Brain microvascular endothelial cell (primary cell): ENCODE measurements around the gene DOCK1.

Experiments
- DNase-seq: peaks from one replicate; pipeline ENCODE4 v3.0.0-alpha.2; 2020
- H3K27ac ChIP-seq: fragments of 250-450 bp; sonication (Bioruptor Pico); 2 replicates; pipeline ENCODE4 v1.5.1; 2020; ENCODE audit warnings: mild to moderate bottlenecking, moderate library complexity
- H3K27me3 ChIP-seq: fragments of 250-450 bp; sonication (Bioruptor Pico); replicated peaks from 2 replicates; pipeline ENCODE4 v1.5.1; 2020; ENCODE audit warnings: mild to moderate bottlenecking
- H3K36me3 ChIP-seq: fragments of 250-450 bp; sonication (Bioruptor Pico); replicated peaks from 2 replicates; pipeline ENCODE4 v1.5.1; 2020; ENCODE audit warnings: mild to moderate bottlenecking
- H3K4me3 ChIP-seq: 2 replicates; pipeline ENCODE4 v1.5.1; 2011; ENCODE audit warnings: low read depth, mild to moderate bottlenecking, control low read depth, low read length, moderate library complexity
- in situ Hi-C: cut with HindIII; loops from 2 replicates; pipeline ENCODE4 v1.10.0; 2017; ENCODE audit warnings: low sequenced_read_pairs, low pct_ligation_motif_present
- TF ChIP-seq, protein P1 (sequence below): IDR thresholded peaks from 2 replicates; pipeline ENCODE4 v1.5.1; 2011; ENCODE audit warnings: low read depth, mild to moderate bottlenecking, moderate library complexity, low read length, control low read depth, inconsistent platforms; ENCODE audit errors: missing control alignments

Gene DOCK1

GRCh38 chr10:127085957-127086356, 180.7 kb downstream of the DOCK1 start:
- TF ChIP-seq, protein P1, sequence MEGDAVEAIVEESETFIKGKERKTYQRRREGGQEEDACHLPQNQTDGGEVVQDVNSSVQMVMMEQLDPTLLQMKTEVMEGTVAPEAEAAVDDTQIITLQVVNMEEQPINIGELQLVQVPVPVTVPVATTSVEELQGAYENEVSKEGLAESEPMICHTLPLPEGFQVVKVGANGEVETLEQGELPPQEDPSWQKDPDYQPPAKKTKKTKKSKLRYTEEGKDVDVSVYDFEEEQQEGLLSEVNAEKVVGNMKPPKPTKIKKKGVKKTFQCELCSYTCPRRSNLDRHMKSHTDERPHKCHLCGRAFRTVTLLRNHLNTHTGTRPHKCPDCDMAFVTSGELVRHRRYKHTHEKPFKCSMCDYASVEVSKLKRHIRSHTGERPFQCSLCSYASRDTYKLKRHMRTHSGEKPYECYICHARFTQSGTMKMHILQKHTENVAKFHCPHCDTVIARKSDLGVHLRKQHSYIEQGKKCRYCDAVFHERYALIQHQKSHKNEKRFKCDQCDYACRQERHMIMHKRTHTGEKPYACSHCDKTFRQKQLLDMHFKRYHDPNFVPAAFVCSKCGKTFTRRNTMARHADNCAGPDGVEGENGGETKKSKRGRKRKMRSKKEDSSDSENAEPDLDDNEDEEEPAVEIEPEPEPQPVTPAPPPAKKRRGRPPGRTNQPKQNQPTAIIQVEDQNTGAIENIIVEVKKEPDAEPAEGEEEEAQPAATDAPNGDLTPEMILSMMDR, result no peak
- no peak overlapping the region for H3K4me3 ChIP-seq
- no peak for DNase-seq
- H3K36me3 ChIP-seq, result no peaks in the 10 kb centered on the region
- in situ Hi-C loops, result no loop called here
- no peak overlapping the region for H3K27ac ChIP-seq
- H3K27me3 ChIP-seq, result no peaks in the 10 kb centered on the region

DNA sequence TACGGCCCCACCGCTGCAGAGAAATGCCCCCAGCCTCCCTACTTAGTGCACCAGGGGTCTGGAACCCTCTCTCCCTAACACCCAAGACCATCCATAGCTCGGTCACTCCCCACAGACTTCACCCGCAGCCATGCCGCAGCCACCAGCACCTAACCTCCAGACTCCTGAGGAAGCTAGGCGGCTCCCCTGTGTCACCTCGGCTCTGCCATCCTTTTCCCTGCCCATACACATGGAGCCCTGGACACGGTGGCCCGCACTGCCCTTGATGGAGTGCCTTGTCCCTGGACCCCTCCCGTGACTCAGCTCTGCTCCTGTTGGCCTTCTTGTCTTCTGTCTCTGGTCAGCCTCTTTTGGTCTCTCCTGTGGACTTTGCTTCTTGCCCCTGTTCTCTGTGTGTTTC, 183.7 kb downstream of the DOCK1 start:
- H3K27ac ChIP-seq, result no peak overlapping the region
- in situ Hi-C loops, result no loop called here
- no peaks in the 10 kb centered on the region for H3K27me3 ChIP-seq
- no peak overlapping the region for H3K4me3 ChIP-seq
- peaks cover 2% of the 10 kb centered on the region for H3K36me3 ChIP-seq
- TF ChIP-seq, protein P1, result no peak
- no peak for DNase-seq

- Histone ChIP-seq H3K27ac (no peak overlapping the region), H3K36me3 (peaks cover 2% of the 10 kb centered on the region), H3K27me3 (no peaks in the 10 kb centered on the region), H3K4me3 (no peak overlapping the region)
- TF ChIP-seq, protein P1, result no peak
- DNase-seq, result no peak
- in situ Hi-C loops, result no loop called here
Observed at GRCh38 chr10:127089446-127089845, 184.2 kb downstream of the DOCK1 start.

- DNase-seq, result no peak
- no peak overlapping the region for H3K27ac ChIP-seq
- TF ChIP-seq, protein P1, result no peak
- in situ Hi-C loops, result no loop called here
- H3K4me3 ChIP-seq, result no peak overlapping the region
- peaks cover 2% of the 10 kb centered on the region for H3K36me3 ChIP-seq
- H3K27me3 ChIP-seq, result no peaks in the 10 kb centered on the region
Observed at GRCh38 chr10:127090138-127090537, 184.9 kb downstream of the DOCK1 start.

DNA sequence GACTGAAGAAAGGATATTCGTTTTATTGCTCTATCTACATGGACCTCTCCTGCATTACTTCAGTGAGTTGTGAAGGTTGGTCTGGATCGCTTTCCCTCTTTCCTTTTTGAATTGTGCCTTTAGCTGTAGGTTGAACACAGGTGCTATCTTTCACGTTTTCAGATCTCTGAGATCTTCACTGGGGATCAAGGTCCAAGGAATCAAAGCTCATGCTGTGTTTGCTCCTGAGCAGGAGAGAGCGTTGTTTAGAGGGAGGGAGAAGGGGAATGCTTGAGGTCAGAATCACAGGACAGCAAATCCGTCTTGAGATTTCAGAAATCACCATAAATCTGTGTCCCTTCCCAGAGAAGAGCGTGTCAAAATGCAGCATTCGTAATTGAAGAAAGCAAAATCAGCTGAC, 186.1 kb downstream of the DOCK1 start:
- TF ChIP-seq, protein P1, result no peak
- Histone ChIP-seq H3K36me3 (peaks cover 2% of the 10 kb centered on the region), H3K27ac (no peak overlapping the region), H3K4me3 (no peak overlapping the region), H3K27me3 (no peaks in the 10 kb centered on the region)
- in situ Hi-C loops, result no loop called here
- DNase-seq, result no peak

GRCh38 chr10:127092916-127093315, 187.7 kb downstream of the DOCK1 start:
- in situ Hi-C loops, result no loop called here
- no peaks in the 10 kb centered on the region for H3K27me3 ChIP-seq
- DNase-seq, result no peak
- peaks cover 2% of the 10 kb centered on the region for H3K36me3 ChIP-seq
- H3K4me3 ChIP-seq, result no peak overlapping the region
- TF ChIP-seq, protein P1, result no peak
- no peak overlapping the region for H3K27ac ChIP-seq
